Measurements from ENCODE around the gene NAT14.

The NAT14 gene

GRCh38 chr19:55478364-55478763 lies 6.6 kb upstream of the NAT14 start:
- Histone ChIP-seq H3K4me1 (ENCODE audit: control extremely low read depth in 1 of 4, control insufficient read depth in 4 of 4, insufficient read depth in 4 of 4, low read length in 3 of 4) (peaks cover 2 to 19% (median 11%) of the 10 kb centered on the region in 4 experiments), H3K4me3 (ENCODE audit: control insufficient read depth in 1 of 7, extremely low read depth in 1 of 7, insufficient read depth in 4 of 7, low read depth in 2 of 7, low read length in 6 of 7) (no peak overlapping the region), H3K27me3 (replicated peaks in 2 of 5; ENCODE audit: control insufficient read depth in 4 of 5, insufficient read depth in 5 of 5, low read length in 4 of 5) (no peaks in the 10 kb centered on the region), H3K36me3 (ENCODE audit: control insufficient read depth in 4 of 4, insufficient read depth in 4 of 4, low read length in 3 of 4) (peaks cover 0 to 13% (median 8%) of the 10 kb centered on the region in 4 experiments), H3K9me3 (ENCODE audit: control extremely low read depth in 1 of 5, control insufficient read depth in 4 of 5, insufficient read depth in 2 of 5, low read depth in 1 of 5, low read length in 4 of 5) (no peaks in the 10 kb centered on the region), H3K27ac (ENCODE audit: insufficient read depth in 1 of 2, low read depth in 1 of 2, low read length in 2 of 2, poor library complexity in 1 of 2, severe bottlenecking in 2 of 2) (no peak overlapping the region)
- DNase-seq, result no peak
- POLR2A ChIA-PET, result no interaction called here
- WGBS (ENCODE audit: insufficient coverage), result over 99% methylated on average over 11 of the region's 12 CpGs
- CTCF ChIA-PET, result interaction anchor here (0.8 to 3.2 kb wide), 3 partner anchors 11 kb away, joined by 3 to 14 read pairs (median 4); no protein-coding TSS in a partner anchor

- no peak for DNase-seq
- POLR2A ChIA-PET, result no interaction called here
- 95% methylated on average over 17 of the region's 17 CpGs for WGBS (ENCODE audit: insufficient coverage)
Measured at GRCh38 chr19:55479045-55479444, 5.9 kb upstream of the NAT14 start.

GRCh38 chr19:55479451-55480230 lies 5.3 kb upstream of the NAT14 start:
- DNase-seq, result no peak
- CTCF ChIA-PET, result interaction anchor here (1.6 kb wide), 1 partner anchor 10 kb away, joined by 4 read pairs; no protein-coding TSS in a partner anchor
- 89% methylated on average over 14 of the region's 15 CpGs for WGBS (ENCODE audit: insufficient coverage)
- POLR2A ChIA-PET, result no interaction called here
- Histone ChIP-seq H3K27ac (ENCODE audit: insufficient read depth in 1 of 2, low read depth in 1 of 2, low read length in 2 of 2, poor library complexity in 1 of 2, severe bottlenecking in 2 of 2) (no peak overlapping the region), H3K4me1 (ENCODE audit: control extremely low read depth in 1 of 4, control insufficient read depth in 4 of 4, insufficient read depth in 4 of 4, low read length in 3 of 4) (peaks cover 2 to 24% (median 19%) of the 10 kb centered on the region in 4 experiments), H3K36me3 (ENCODE audit: control insufficient read depth in 4 of 4, insufficient read depth in 4 of 4, low read length in 3 of 4) (peaks cover 0 to 21% (median 9%) of the 10 kb centered on the region in 4 experiments), H3K9me3 (ENCODE audit: control extremely low read depth in 1 of 5, control insufficient read depth in 4 of 5, insufficient read depth in 2 of 5, low read depth in 1 of 5, low read length in 4 of 5) (no peaks in the 10 kb centered on the region), H3K4me3 (ENCODE audit: control insufficient read depth in 1 of 7, extremely low read depth in 1 of 7, insufficient read depth in 4 of 7, low read depth in 2 of 7, low read length in 6 of 7) (no peak overlapping the region), H3K27me3 (replicated peaks in 2 of 5; ENCODE audit: control insufficient read depth in 4 of 5, insufficient read depth in 5 of 5, low read length in 4 of 5) (no peaks in the 10 kb centered on the region)

More at GRCh38 chr19:55479045-55479444, 5.9 kb upstream of the NAT14 start:
- Histone ChIP-seq H3K27ac (ENCODE audit: insufficient read depth in 1 of 2, low read depth in 1 of 2, low read length in 2 of 2, poor library complexity in 1 of 2, severe bottlenecking in 2 of 2) (no peak overlapping the region), H3K27me3 (replicated peaks in 2 of 5; ENCODE audit: control insufficient read depth in 4 of 5, insufficient read depth in 5 of 5, low read length in 4 of 5) (no peaks in the 10 kb centered on the region), H3K36me3 (ENCODE audit: control insufficient read depth in 4 of 4, insufficient read depth in 4 of 4, low read length in 3 of 4) (peaks cover 0 to 18% (median 9%) of the 10 kb centered on the region in 4 experiments), H3K4me1 (ENCODE audit: control extremely low read depth in 1 of 4, control insufficient read depth in 4 of 4, insufficient read depth in 4 of 4, low read length in 3 of 4) (peaks cover 2 to 19% (median 13%) of the 10 kb centered on the region in 4 experiments), H3K4me3 (ENCODE audit: control insufficient read depth in 1 of 7, extremely low read depth in 1 of 7, insufficient read depth in 4 of 7, low read depth in 2 of 7, low read length in 6 of 7) (no peak overlapping the region), H3K9me3 (ENCODE audit: control extremely low read depth in 1 of 5, control insufficient read depth in 4 of 5, insufficient read depth in 2 of 5, low read depth in 1 of 5, low read length in 4 of 5) (no peaks in the 10 kb centered on the region)
- CTCF ChIA-PET, result interaction anchor here (0.8 to 1.6 kb wide), 2 partner anchors 10 to 11 kb away, joined by 3 to 4 read pairs; no protein-coding TSS in a partner anchor

- no peaks in the 10 kb centered on the region for H3K9me3 ChIP-seq (ENCODE audit: control extremely low read depth in 1 of 5, control insufficient read depth in 4 of 5, insufficient read depth in 2 of 5, low read depth in 1 of 5, low read length in 4 of 5)
- POLR2A ChIA-PET, result no interaction called here
- no peaks in the 10 kb centered on the region for H3K27me3 ChIP-seq (replicated peaks in 2 of 5; ENCODE audit: control insufficient read depth in 4 of 5, insufficient read depth in 5 of 5, low read length in 4 of 5)
- 97% methylated on average over 43 of the region's 52 CpGs for WGBS (ENCODE audit: insufficient coverage)
- H3K4me1 ChIP-seq (ENCODE audit: control extremely low read depth in 1 of 4, control insufficient read depth in 4 of 4, insufficient read depth in 4 of 4, low read length in 3 of 4), result peaks cover 2 to 30% (median 23%) of the 10 kb centered on the region in 4 experiments
- H3K4me3 ChIP-seq (ENCODE audit: control insufficient read depth in 1 of 7, extremely low read depth in 1 of 7, insufficient read depth in 4 of 7, low read depth in 2 of 7, low read length in 6 of 7), result no peak overlapping the region
- H3K27ac ChIP-seq (ENCODE audit: insufficient read depth in 1 of 2, low read depth in 1 of 2, low read length in 2 of 2, poor library complexity in 1 of 2, severe bottlenecking in 2 of 2), result no peak overlapping the region
- CTCF ChIA-PET, result interaction anchor here (0.6 kb wide), 1 partner anchor 76 kb away, joined by 3 read pairs; no protein-coding TSS in a partner anchor
- H3K36me3 ChIP-seq (ENCODE audit: control insufficient read depth in 4 of 4, insufficient read depth in 4 of 4, low read length in 3 of 4), result peaks cover 0 to 21% (median 9%) of the 10 kb centered on the region in 4 experiments
- DNase-seq, result no peak
Measured at GRCh38 chr19:55481148-55481793, 3.7 kb upstream of the NAT14 start.

- Histone ChIP-seq H3K36me3 (ENCODE audit: control insufficient read depth in 4 of 4, insufficient read depth in 4 of 4, low read length in 3 of 4) (peaks cover 0 to 21% (median 9%) of the 10 kb centered on the region in 4 experiments), H3K27ac (ENCODE audit: insufficient read depth in 1 of 2, low read depth in 1 of 2, low read length in 2 of 2, poor library complexity in 1 of 2, severe bottlenecking in 2 of 2) (no peak overlapping the region), H3K9me3 (ENCODE audit: control extremely low read depth in 1 of 5, control insufficient read depth in 4 of 5, insufficient read depth in 2 of 5, low read depth in 1 of 5, low read length in 4 of 5) (no peaks in the 10 kb centered on the region), H3K4me3 (ENCODE audit: control insufficient read depth in 1 of 7, extremely low read depth in 1 of 7, insufficient read depth in 4 of 7, low read depth in 2 of 7, low read length in 6 of 7) (no peak overlapping the region), H3K4me1 (ENCODE audit: control extremely low read depth in 1 of 4, control insufficient read depth in 4 of 4, insufficient read depth in 4 of 4, low read length in 3 of 4) (peaks cover 2 to 35% (median 23%) of the 10 kb centered on the region in 4 experiments), H3K27me3 (replicated peaks in 2 of 5; ENCODE audit: control insufficient read depth in 4 of 5, insufficient read depth in 5 of 5, low read length in 4 of 5) (no peaks in the 10 kb centered on the region)
- no peak for DNase-seq
- ChIA-PET CTCF (interaction anchor here (0.6 kb wide), 1 partner anchor 76 kb away, joined by 3 read pairs; no protein-coding TSS in a partner anchor), POLR2A (no interaction called here)
- 96% methylated on average over 14 of the region's 40 CpGs for WGBS (ENCODE audit: insufficient coverage)
Measured at GRCh38 chr19:55481794-55482155, 3.2 kb upstream of the NAT14 start.

- Histone ChIP-seq H3K27me3 (replicated peaks in 2 of 5; ENCODE audit: control insufficient read depth in 4 of 5, insufficient read depth in 5 of 5, low read length in 4 of 5) (no peaks in the 10 kb centered on the region), H3K4me1 (ENCODE audit: control extremely low read depth in 1 of 4, control insufficient read depth in 4 of 4, insufficient read depth in 4 of 4, low read length in 3 of 4) (peaks cover 2 to 37% (median 26%) of the 10 kb centered on the region in 4 experiments), H3K4me3 (ENCODE audit: control insufficient read depth in 1 of 7, extremely low read depth in 1 of 7, insufficient read depth in 4 of 7, low read depth in 2 of 7, low read length in 6 of 7) (no peak overlapping the region), H3K9me3 (ENCODE audit: control extremely low read depth in 1 of 5, control insufficient read depth in 4 of 5, insufficient read depth in 2 of 5, low read depth in 1 of 5, low read length in 4 of 5) (no peaks in the 10 kb centered on the region), H3K27ac (ENCODE audit: insufficient read depth in 1 of 2, low read depth in 1 of 2, low read length in 2 of 2, poor library complexity in 1 of 2, severe bottlenecking in 2 of 2) (no peak overlapping the region), H3K36me3 (ENCODE audit: control insufficient read depth in 4 of 4, insufficient read depth in 4 of 4, low read length in 3 of 4) (peaks cover 0 to 21% (median 9%) of the 10 kb centered on the region in 4 experiments)
- ChIA-PET POLR2A (no interaction called here), CTCF (interaction anchor here (0.6 to 2.7 kb wide), 2 partner anchors 15 to 77 kb away, joined by 3 to 12 read pairs; no protein-coding TSS in a partner anchor)
- DNase-seq, result no peak
- WGBS (ENCODE audit: insufficient coverage), result 98% methylated on average over 78 of the region's 83 CpGs
Measured at GRCh38 chr19:55482156-55482961, 2.6 kb upstream of the NAT14 start.
